CD4-positive, alpha-beta T cell (primary cell): Measurements from ENCODE around the gene CEP85L. TPM values are rescaled to one million over a fixed set of nuclear protein-coding genes. Genes with fewer than 3 reads are reported as not detected.
A peak's percentile ranks its signal among the peaks of the same experiment; 100 is the strongest.

ENCODE experiments used
- ATAC-seq: fragments of 200-7000 bp; cut with Tn5 transposase; one replicate; pipeline ENCODE4 v1.10.0; 2022; ENCODE audit warnings: mild to moderate bottlenecking; ENCODE audit not compliant: poor library complexity
- CTCF ChIA-PET: fragments of 350-600 bp; sonication (Branson Sonifier 250); formaldehyde crosslinking; loops from one replicate; lab custom pipeline; 2021; ENCODE audit warnings: antibody characterized with exemption, inconsistent platforms; lab: Charles Lee
- POLR2A ChIA-PET: fragments of 350-600 bp; sonication (Branson Sonifier 250); formaldehyde crosslinking; loops from one replicate; lab custom pipeline; 2021; ENCODE audit warnings: antibody characterized with exemption, inconsistent platforms; lab: Charles Lee
- DNase-seq, 14 experiments: peaks; one replicate each; pipeline ENCODE4 v3.0.0-alpha.2; 2013 to 2020; ENCODE audit warnings: mixed read lengths in 2 of 14
- H3K27ac ChIP-seq, 2 donors: one replicate each; pipeline versions ENCODE4 v1.5.1 to v1.7.0; 2013; ENCODE audit warnings: low read length in 2 of 2, low read depth in 1 of 2, mild to moderate bottlenecking in 1 of 2
- H3K27me3 ChIP-seq, 2 experiments: 1 replicate in 1 of 2; 2 replicates in 1 of 2; pipeline versions ENCODE4 v1.6.1 to v1.7.0; 2013; ENCODE audit warnings: low read length in 2 of 2, control low read depth in 1 of 2, mild to moderate bottlenecking in 1 of 2, moderate library complexity in 1 of 2; ENCODE audit not compliant: insufficient read depth in 2 of 2, control insufficient read depth in 1 of 2
- H3K36me3 ChIP-seq: one replicate; pipeline ENCODE4 v1.6.1; 2013; ENCODE audit warnings: low read length, control low read depth; ENCODE audit not compliant: insufficient read depth
- H3K4me1 ChIP-seq: one replicate; pipeline ENCODE4 v1.6.1; 2013; ENCODE audit warnings: low read length, control low read depth; ENCODE audit not compliant: insufficient read depth
- H3K4me3 ChIP-seq: one replicate; pipeline ENCODE4 v1.5.1; 2013; ENCODE audit warnings: mild to moderate bottlenecking, low read length, moderate library complexity
- H3K9me3 ChIP-seq, 2 experiments: 1 replicate in 1 of 2; 2 replicates in 1 of 2; pipeline versions ENCODE4 v1.6.1 to v1.7.0; 2013; ENCODE audit warnings: low read length in 2 of 2, mild to moderate bottlenecking in 2 of 2, control low read depth in 1 of 2, moderate library complexity in 1 of 2; ENCODE audit not compliant: control insufficient read depth in 1 of 2, insufficient read depth in 1 of 2
- H3K27ac Mint-ChIP-seq: one replicate; pipeline ENCODE4 v1.8.0; 2020; ENCODE audit warnings: mixed read lengths
- H3K27me3 Mint-ChIP-seq: one replicate; pipeline ENCODE4 v1.8.0; 2021; ENCODE audit warnings: mixed read lengths
- H3K36me3 Mint-ChIP-seq: one replicate; pipeline ENCODE4 v1.8.0; 2021; ENCODE audit warnings: low read depth, mixed read lengths
- H3K4me1 Mint-ChIP-seq: one replicate; pipeline ENCODE4 v1.8.0; 2021; ENCODE audit warnings: low read depth, mixed read lengths
- H3K4me3 Mint-ChIP-seq: one replicate; pipeline ENCODE4 v1.8.0; 2020; ENCODE audit warnings: mild to moderate bottlenecking, mixed read lengths
- H3K9me3 Mint-ChIP-seq: one replicate; pipeline ENCODE4 v1.8.0; 2020; ENCODE audit warnings: mixed read lengths
- intact Hi-C, 2 experiments: fragments of 100-400 bp; cut with DNase I in 1 of 2; cut with micrococcal nuclease in 1 of 2; formaldehyde crosslinking; loops; one replicate each; pipeline versions ENCODE4 v1.15.1 to v1.9.0; 2023 to 2025; cut with DNase I, micrococcal nuclease
- total RNA-seq, 174 experiments: library from RNA in 2 of 174; stranded (reverse) in 2 of 174; gene quantifications; one replicate each; pipeline ENCODE4 v1.2.3 and lab custom pipeline; 2021 to 2026
- TF ChIP-seq, protein P1 (sequence below): fragments of 200-600 bp; IDR thresholded peaks from one replicate; pipeline ENCODE4 v1.8.0; 2022; ENCODE audit warnings: antibody characterized with exemption, mild to moderate bottlenecking

CEP85L gene
- total RNA-seq, 2 experiments from 2014 or later: 76.2 to 80.7 TPM

DNA sequence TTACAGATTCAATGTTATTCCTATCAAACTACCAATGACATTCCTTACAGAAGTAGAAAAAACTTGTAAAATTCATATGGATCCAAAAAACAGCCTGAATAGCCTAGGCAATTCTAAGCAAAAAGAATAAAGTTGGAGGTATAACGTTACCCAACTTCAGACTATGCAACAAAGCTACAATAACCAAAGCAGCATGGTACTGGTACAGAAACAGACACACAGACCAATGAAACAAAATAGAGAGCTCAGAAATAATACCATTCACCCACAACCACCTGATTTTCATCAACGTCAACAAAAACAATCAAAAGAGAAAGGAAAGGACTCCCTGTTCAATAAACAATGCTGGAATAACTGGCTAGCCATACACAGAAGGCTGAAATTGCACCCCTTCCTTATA lies 120.4 kb downstream of the CEP85L start:
- Mint-ChIP-seq H3K9me3 (no peaks in the 10 kb centered on the region), H3K36me3 (peaks cover 61% of the 10 kb centered on the region), H3K27me3 (no peaks in the 10 kb centered on the region), H3K27ac (no peak overlapping the region), H3K4me1 (peaks cover 60% of the 10 kb centered on the region), H3K4me3 (no peak overlapping the region)
- intact Hi-C loops: no loop called here
- POLR2A ChIA-PET: no interaction called here
- TF ChIP-seq, protein P1, sequence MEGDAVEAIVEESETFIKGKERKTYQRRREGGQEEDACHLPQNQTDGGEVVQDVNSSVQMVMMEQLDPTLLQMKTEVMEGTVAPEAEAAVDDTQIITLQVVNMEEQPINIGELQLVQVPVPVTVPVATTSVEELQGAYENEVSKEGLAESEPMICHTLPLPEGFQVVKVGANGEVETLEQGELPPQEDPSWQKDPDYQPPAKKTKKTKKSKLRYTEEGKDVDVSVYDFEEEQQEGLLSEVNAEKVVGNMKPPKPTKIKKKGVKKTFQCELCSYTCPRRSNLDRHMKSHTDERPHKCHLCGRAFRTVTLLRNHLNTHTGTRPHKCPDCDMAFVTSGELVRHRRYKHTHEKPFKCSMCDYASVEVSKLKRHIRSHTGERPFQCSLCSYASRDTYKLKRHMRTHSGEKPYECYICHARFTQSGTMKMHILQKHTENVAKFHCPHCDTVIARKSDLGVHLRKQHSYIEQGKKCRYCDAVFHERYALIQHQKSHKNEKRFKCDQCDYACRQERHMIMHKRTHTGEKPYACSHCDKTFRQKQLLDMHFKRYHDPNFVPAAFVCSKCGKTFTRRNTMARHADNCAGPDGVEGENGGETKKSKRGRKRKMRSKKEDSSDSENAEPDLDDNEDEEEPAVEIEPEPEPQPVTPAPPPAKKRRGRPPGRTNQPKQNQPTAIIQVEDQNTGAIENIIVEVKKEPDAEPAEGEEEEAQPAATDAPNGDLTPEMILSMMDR: no peak
- Histone ChIP-seq H3K9me3 (no peaks in the 10 kb centered on the region), H3K36me3 (peaks cover under 1% of the 10 kb centered on the region), H3K27ac (no peak overlapping the region), H3K27me3 (no peaks in the 10 kb centered on the region), H3K4me1 (peaks cover 9% of the 10 kb centered on the region), H3K4me3 (no peak overlapping the region)
- ATAC-seq: no peak
- CTCF ChIA-PET: interaction anchor here (0.7 kb wide), 1 partner anchor 810 kb away, joined by 3 read pairs; no protein-coding TSS in a partner anchor
- no peak for DNase-seq

DNA sequence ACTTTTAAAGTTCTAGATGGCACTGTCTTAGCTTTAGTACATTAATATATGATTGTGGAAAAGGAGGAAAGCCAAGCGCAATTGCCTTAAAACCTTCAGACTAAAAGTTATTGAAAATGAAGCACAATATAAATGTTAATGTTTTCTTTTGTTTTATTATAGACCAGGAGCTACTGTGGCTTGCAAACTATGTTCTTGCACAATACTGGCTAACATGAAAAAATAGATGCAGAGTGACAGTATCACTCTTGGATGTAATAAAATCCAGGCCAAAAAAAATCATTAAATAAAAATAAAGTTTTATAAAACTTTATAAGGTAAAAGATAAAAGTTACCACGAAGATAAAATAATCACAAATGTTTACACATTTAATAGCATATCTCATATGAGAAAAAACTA lies 121.6 kb downstream of the CEP85L start:
- Mint-ChIP-seq H3K27ac (no peak overlapping the region), H3K36me3 (peaks cover 58% of the 10 kb centered on the region), H3K27me3 (no peaks in the 10 kb centered on the region), H3K9me3 (no peaks in the 10 kb centered on the region), H3K4me1 (peaks cover 62% of the 10 kb centered on the region), H3K4me3 (no peak overlapping the region)
- POLR2A ChIA-PET: no interaction called here
- Histone ChIP-seq H3K27me3 (no peaks in the 10 kb centered on the region), H3K4me3 (no peak overlapping the region), H3K4me1 (peaks cover 12% of the 10 kb centered on the region), H3K27ac (no peak overlapping the region), H3K36me3 (peaks cover 6% of the 10 kb centered on the region), H3K9me3 (no peaks in the 10 kb centered on the region)
- CTCF ChIA-PET: no interaction called here
- DNase-seq (no peak), ATAC-seq (no peak)
- TF ChIP-seq, protein P1: no peak
- intact Hi-C loops: no loop called here

DNA sequence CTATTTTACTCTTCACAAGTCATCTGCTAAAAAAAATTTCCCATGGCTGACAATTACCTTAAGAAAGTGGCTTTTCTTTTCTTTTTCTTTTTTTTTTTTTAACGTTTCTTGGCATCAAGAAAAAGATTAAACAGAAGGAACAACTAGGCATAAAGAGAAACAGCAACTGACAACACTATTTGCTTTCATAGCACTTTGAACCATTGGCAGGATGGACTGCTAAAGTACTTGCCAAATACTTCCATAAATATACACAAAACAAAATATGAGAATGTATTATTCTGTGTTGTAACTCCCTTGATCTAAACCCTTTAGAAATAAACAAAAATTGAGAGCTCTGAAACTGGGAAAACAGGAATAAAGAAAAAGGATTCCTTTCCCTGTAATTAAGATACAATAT lies 123.3 kb downstream of the CEP85L start:
- TF ChIP-seq, protein P1: no peak
- CTCF ChIA-PET: no interaction called here
- DNase-seq (no peak), ATAC-seq (no peak)
- H3K9me3 ChIP-seq: no peaks in the 10 kb centered on the region
- H3K9me3 Mint-ChIP-seq: no peaks in the 10 kb centered on the region
- H3K36me3 ChIP-seq: peaks cover 15% of the 10 kb centered on the region
- no peak overlapping the region for H3K27ac ChIP-seq
- peaks cover 61% of the 10 kb centered on the region for H3K36me3 Mint-ChIP-seq
- no peaks in the 10 kb centered on the region for H3K27me3 Mint-ChIP-seq
- H3K4me1 ChIP-seq: peaks cover 15% of the 10 kb centered on the region
- H3K4me3 ChIP-seq: no peak overlapping the region
- no peak overlapping the region for H3K4me3 Mint-ChIP-seq
- H3K4me1 Mint-ChIP-seq: peaks cover 68% of the 10 kb centered on the region
- H3K27me3 ChIP-seq: no peaks in the 10 kb centered on the region
- POLR2A ChIA-PET: no interaction called here
- intact Hi-C loops: no loop called here
- H3K27ac Mint-ChIP-seq: peak overlapping the region; percentile 18
